NCI-H1048 (cell line): Measurements from ENCODE around the gene KAZALD1.

Experiments
- DNase-seq: peaks from one replicate; lab custom pipeline; 2025; lab: John Stamatoyannopoulos, UW

KAZALD1 gene

DNA sequence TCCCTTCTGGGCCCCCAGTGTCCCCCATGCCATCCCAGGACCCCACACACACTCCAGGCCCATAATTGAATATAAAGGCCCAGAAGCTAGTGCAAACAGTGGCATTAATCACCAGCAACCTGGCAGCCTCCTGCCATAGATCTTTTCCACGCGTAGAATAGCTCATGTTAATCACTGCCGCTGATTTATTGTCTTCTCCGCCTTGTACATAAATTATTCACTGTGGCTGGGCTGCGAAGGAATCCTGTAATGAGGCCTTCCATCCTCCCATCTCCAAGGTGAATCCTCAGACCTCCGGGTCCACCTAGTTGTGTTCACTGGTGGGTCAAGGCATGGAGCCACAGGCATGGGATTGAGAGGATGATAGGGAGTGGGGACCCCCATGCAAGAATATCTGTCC lies 33.2 kb downstream of the KAZALD1 start:
- DNase-seq = no peak

DNA sequence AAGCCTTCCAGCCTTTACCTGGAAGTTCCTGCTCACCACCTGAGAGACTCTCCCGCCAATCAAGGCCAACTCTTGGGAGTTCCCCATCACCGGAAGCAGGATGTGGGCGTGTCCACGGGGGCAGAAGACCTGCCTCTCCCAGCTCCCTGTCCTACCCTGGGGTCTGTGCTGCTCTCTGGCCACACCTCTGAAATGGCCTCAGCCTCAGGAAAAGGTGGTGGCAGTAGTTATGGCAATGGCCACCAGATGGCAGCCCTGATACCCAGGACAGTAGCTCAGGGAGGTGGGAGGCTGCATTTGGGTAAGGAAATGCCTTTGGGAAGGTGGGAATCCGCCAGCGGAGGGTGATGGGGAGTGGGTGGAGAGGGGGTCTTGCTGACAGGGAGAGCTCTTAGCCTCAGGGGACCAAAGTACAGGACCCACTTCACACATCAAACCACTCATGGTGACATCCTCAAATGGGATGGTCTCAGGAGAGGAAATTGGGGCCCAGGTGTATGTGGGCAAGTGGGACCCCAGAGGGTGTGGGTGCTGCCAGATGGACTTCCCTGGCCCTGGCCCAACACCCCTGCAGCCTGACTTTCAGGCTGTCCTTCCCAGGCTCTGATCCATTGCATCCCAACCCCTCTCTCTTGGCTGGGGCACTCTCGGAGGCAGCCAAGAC lies 33.9 kb downstream of the KAZALD1 start:
- DNase-seq = peak; percentile 62

DNA sequence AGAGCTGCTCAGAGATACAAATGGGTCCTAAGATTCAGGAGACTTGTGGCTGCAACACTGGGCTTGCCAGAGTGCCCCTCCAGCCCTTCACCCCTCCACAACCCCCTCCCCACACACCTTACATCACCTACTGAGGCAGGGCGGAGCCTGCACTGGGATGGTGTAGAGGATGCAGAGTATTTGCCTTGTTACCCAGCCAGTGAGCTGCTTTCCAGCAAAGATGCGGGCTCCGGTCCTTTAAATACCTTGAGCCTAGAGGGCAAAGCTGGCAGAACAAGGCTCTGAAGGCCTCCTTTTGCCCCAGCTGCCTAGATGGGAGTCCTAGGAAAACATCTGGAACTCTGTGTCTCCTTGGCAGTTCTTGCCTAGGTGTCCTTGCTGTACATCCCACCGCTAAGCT lies 34.6 kb downstream of the KAZALD1 start:
- no peak for DNase-seq

DNA sequence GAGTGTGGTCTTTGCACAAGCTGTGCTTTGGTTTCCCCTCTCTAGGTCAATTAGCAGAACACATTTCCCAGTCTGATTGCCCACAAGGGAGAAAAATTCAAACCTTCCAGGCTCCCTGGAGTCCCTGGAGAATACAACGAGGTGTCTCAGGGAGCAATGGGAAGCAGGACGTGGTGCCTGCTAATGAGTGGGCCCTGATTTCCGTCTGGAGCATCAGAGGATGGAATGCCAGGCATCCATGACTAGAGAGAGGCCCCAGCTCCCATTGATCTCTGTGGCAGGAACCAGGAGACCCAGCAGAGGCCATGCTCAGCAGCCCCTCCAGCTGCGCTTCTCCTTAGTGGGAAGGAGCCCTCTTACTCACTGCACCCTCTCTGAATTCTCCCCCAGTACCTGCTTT lies 36.1 kb downstream of the KAZALD1 start:
- no peak for DNase-seq

DNA sequence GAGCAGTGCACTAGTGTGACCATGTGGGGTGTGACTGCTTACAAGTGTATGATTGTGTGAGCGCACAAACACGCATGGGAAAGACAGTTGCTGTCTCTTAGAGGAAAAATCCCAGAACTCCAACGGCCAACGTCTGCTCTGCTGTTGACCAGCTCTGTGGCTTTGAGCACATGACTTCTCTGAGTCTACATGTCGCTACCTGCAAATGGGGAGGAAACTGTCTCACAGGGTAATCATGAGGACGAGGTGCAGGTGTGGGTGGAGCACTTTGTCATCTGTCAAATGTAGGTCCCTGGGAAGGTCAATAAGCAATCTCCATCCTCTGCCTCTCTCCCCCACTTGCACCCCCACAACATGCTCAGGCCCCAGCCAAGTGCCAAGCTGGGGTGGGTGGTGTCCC lies 38.1 kb downstream of the KAZALD1 start:
- DNase-seq = no peak

DNA sequence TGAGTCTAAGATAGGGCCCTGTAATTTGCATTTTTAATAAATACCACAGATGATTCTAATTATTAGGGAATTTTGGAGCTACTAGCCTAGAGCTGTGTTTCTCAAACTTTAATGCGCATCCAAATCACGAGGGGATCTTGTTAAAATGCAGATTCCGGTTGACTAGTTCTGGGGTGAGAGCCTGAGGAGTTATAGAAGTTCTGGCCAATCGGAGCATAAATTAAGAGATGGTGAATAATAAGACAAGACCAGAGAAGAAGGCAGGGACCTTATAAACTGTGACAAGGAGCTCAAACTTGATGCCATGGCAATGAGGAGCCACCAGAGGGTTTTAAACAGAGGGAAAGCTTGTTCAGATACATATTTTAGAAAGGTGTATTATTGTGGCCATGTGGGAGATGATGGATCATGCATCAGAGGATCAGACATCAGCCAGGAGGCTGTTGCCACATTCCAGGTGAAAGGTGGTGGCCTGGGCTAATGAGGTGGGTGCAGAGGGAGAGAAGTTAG lies 39.6 kb downstream of the KAZALD1 start:
- no peak for DNase-seq

DNA sequence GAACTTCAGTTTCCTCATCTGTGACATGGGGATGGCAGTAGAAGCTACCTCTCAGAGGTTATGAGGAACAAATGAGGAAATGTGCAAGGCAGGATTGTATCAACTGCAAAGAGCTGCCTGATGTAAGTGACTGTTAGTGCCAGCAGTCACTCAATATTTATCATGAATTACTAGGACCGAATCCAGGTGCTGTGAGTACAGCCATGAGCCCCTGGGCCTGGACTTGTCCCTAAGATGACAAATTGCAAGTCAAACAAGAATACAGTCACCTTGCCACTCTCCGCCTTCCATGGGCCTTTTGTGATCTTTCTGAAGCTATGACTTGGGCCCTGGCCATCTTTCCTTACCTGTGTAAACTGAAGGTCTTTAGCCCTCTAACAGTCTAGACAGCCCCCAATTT lies 41.6 kb downstream of the KAZALD1 start:
- no peak for DNase-seq

DNA sequence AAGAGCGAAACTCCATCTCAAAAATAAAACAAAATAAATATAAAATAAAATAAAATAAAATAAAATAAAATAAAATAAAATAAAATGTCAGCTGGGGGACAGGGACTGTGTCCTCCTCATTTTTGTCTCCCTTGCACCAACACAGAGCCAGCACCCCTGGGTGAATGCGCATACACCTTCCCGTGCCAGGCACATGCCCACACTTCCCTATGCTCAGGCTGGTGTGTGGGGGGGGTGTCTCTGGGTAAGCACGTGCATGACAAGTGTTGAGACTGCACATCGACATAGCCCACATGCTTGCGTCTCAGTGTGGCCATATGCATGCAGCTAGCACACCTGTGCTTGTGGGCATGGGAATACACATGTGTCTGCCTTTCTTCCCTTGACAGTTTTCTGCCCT lies 44.6 kb downstream of the KAZALD1 start:
- DNase-seq = no peak

DNA sequence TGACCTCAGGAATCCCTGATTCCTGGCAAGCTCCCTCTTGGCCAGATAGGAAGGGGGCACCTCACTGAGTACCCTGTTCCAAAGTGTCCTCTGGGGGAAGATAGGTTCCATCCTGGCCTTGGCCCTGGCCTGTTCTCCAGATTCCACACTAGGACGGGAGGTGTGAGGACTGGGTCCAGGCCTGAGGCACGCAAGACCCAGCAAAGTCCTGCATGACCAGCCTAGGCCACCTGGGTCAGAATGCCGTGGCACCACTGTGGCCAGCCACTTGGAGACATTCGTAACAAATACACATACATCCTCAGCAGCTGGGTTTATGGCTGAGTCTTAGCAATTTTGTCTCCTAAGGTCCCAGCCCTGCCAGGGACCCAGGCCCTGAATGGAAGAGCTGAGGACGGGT lies 46.0 kb downstream of the KAZALD1 start:
- no peak for DNase-seq

DNA sequence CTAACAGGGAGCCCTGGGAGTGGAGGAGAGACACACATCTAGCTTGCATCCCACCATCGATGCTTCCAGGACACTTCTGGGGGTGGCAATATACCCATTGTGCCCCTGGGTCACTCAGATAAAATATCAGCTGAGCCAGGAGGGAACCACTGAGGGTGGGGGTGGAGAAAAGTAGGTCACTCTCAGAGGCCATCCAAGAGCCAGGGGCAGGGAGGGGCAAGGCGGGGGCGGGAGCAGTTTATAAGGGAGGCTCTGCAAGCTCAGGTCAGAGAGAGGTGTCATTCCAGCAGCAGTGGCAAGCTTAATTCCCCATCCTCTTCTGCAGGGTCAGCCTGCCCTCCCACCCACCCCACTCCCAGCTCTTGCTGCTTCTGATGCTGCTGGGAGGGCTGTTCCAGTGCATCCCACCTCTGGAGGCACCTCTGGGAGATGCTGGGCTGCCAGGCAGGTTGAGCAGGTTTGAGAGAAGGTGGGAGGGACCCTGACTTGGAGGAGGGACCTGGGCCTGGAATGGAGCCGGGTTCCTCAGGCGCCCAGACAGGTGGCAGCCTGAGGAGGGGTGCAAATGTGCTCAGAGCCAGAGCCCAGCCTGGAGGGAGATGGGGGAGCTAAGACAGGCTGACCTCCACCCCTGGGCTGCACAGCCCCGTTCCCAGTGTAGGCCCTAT lies 49.2 kb downstream of the KAZALD1 start:
- DNase-seq = peak; percentile 8

DNA sequence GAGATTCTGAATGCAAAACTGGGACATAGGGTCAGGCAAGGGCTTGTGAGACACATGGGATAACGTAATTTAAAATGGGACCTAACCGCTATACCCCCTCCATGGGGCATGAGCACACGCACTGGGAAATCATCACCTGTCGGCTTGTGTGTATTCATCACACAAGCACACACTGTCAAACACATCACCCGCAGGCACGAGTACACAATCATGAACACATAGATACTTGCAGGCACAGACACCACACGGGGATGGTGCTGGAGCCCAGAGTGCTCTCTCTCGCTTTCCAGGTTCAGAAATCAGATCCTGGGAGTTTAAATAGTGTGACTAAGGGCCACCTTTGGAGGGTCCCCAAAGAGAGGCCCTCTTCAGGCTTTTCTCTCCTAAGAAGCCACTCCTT lies 49.8 kb downstream of the KAZALD1 start:
- DNase-seq = no peak

DNA sequence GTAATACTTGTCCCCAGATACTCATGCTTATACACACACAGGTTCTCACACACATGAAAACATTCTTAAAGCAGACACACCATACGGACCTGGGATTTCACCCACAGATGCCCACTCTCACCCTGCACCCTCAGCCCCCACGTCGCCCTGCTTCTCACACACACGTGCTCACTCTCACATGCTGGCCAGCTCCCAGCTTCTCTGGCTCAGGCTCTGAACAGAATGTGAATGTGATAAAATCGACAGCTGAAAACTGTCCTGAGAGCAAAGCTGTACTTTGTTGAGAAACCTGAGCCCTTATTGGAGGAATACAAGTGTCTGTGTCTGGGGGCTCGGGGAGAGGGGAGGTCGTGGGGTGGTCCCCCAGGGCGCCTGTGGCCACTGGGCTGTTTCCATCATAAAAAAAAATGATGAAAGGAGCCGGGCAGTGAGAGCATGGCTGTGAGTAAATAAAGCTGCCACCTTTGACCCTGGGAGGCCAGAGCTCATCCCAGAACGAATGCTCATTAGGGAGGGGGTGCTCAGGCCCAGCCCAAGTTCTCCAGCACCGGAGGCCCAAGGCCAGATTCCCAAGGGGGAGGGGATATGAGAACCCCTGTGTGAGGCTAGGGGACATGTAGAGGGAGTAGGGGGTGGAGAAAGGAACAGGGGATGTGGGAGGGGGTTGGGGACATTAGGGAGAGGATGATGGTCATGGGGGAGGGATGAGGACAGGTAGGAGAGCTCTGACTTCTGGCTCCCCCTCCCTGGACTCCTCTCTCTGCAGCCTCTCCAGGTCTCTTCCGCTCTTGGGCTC lies 51.2 kb downstream of the KAZALD1 start:
- no peak for DNase-seq

DNA sequence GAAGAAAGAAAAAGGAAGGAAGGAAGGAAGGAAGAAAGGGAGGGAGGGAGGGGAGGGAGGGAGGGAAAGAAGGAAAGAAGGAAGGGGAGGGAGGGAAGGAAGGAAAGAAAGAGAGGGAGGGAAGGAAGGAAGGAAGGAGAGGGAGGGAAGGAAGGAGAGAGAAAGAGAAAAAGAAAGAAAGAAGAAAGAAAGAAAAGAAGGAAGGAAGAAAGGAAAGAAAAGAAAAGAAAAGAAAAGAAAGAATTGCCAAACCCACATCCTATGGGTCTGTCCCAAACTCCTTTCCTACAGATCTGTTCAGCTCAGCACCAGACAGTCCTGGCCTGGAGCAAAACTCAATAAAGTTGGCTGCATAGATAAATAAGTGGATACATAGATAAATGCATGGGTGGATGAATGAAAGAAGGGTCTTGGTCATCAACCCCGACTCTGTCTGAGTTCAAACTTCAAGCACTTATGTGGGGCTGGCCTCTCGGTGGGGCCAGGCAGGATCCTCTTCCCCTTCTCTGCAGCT lies 52.2 kb downstream of the KAZALD1 start:
- no peak for DNase-seq

DNA sequence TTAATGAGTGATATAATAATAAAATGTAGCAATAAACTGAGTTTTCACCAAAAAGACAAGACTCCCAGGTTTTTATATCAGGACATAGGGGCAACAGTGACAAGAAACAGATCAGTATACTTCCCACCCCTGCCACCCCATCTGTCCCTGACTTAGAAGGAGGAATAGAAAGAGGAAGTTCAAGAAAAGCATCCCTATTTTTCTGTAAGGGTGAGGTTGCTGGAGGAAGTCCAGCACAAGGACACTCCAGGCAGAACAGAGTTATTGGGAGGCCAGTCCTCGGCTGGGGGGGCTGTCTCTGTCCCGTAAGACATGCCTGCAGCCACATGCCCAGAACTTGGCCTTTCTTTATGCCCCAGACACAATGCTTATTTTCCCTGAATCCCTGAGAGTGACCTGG lies 52.9 kb downstream of the KAZALD1 start:
- DNase-seq = no peak
